Measurements from ENCODE around the gene SPTBN1.

Gene SPTBN1

GRCh38 chr2:54534221-54534620 is 78.1 kb downstream of the SPTBN1 start:
- TF ChIP-seq ZC3H10 (CRISPR knock-in tag; IDR thresholded peaks at IDR 0.05) (no peak), OSR1 (CRISPR knock-in tag; IDR thresholded peaks at IDR 0.05) (no peak), ZNF8 (CRISPR knock-in tag; IDR thresholded peaks at IDR 0.05) (no peak), ZNF565 (CRISPR knock-in tag; conservative IDR thresholded peaks at IDR 0.05; ENCODE audit: low read depth) (no peak), CREB5 (CRISPR knock-in tag; IDR thresholded peaks at IDR 0.05; ENCODE audit: low read depth) (no peak), CSDC2 (CRISPR knock-in tag; IDR thresholded peaks at IDR 0.05) (no peak), GLIS3 (CRISPR knock-in tag; IDR thresholded peaks at IDR 0.05) (no peak), SNAI2 (CRISPR knock-in tag; IDR thresholded peaks at IDR 0.05) (no peak), PATZ1 (CRISPR knock-in tag; IDR thresholded peaks at IDR 0.05; ENCODE audit: borderline replicate concordance) (no peak), PPARA (CRISPR knock-in tag; IDR thresholded peaks at IDR 0.05; ENCODE audit: borderline replicate concordance) (no peak), ISL1 (CRISPR knock-in tag; IDR thresholded peaks at IDR 0.05) (no peak)
- TF ChIP-seq, protein P1, sequence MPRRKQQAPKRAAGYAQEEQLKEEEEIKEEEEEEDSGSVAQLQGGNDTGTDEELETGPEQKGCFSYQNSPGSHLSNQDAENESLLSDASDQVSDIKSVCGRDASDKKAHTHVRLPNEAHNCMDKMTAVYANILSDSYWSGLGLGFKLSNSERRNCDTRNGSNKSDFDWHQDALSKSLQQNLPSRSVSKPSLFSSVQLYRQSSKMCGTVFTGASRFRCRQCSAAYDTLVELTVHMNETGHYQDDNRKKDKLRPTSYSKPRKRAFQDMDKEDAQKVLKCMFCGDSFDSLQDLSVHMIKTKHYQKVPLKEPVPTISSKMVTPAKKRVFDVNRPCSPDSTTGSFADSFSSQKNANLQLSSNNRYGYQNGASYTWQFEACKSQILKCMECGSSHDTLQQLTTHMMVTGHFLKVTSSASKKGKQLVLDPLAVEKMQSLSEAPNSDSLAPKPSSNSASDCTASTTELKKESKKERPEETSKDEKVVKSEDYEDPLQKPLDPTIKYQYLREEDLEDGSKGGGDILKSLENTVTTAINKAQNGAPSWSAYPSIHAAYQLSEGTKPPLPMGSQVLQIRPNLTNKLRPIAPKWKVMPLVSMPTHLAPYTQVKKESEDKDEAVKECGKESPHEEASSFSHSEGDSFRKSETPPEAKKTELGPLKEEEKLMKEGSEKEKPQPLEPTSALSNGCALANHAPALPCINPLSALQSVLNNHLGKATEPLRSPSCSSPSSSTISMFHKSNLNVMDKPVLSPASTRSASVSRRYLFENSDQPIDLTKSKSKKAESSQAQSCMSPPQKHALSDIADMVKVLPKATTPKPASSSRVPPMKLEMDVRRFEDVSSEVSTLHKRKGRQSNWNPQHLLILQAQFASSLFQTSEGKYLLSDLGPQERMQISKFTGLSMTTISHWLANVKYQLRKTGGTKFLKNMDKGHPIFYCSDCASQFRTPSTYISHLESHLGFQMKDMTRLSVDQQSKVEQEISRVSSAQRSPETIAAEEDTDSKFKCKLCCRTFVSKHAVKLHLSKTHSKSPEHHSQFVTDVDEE (CRISPR knock-in tag; IDR thresholded peaks at IDR 0.05): no peak
- ATAC-seq: no peak

DNA sequence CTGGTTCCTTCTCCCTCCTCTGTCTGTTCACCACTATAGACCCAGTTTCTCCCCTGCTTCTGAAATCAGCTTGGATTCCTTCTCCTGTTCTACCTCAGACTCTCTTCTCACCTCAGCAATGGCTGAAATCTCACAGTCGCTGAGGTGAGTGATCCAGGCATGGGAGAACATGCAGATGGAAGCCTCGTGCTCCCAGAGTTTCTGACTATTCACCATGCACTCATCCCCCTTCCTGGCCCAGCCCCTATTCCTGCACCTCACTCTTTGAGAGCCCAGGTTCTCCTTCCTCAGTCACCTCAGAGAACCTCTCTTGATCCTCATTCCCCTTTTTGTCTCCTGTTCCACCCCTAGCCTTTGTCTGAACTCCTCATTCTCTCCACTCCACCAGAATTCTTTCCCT is 78.5 kb downstream of the SPTBN1 start:
- TF ChIP-seq PPARA (CRISPR knock-in tag; IDR thresholded peaks at IDR 0.05; ENCODE audit: borderline replicate concordance) (no peak), GLIS3 (CRISPR knock-in tag; IDR thresholded peaks at IDR 0.05) (no peak), CSDC2 (CRISPR knock-in tag; IDR thresholded peaks at IDR 0.05) (no peak), RARB (CRISPR knock-in tag; IDR thresholded peaks at IDR 0.05) (no peak), ZNF8 (CRISPR knock-in tag; IDR thresholded peaks at IDR 0.05) (no peak), TOX (CRISPR knock-in tag; IDR thresholded peaks at IDR 0.05; ENCODE audit: borderline replicate concordance) (no peak), ESRRG (CRISPR knock-in tag; IDR thresholded peaks at IDR 0.05) (no peak), ZNF565 (CRISPR knock-in tag; conservative IDR thresholded peaks at IDR 0.05; ENCODE audit: low read depth) (no peak), POU6F1 (CRISPR knock-in tag; IDR thresholded peaks at IDR 0.05; ENCODE audit: borderline replicate concordance, low read depth) (no peak), PATZ1 (CRISPR knock-in tag; IDR thresholded peaks at IDR 0.05; ENCODE audit: borderline replicate concordance) (no peak), OSR1 (CRISPR knock-in tag; IDR thresholded peaks at IDR 0.05) (no peak), ARNTL (CRISPR knock-in tag; IDR thresholded peaks at IDR 0.05; ENCODE audit: borderline replicate concordance, low read depth) (no peak), ZFP30 (CRISPR knock-in tag; IDR thresholded peaks at IDR 0.05) (no peak)

DNA sequence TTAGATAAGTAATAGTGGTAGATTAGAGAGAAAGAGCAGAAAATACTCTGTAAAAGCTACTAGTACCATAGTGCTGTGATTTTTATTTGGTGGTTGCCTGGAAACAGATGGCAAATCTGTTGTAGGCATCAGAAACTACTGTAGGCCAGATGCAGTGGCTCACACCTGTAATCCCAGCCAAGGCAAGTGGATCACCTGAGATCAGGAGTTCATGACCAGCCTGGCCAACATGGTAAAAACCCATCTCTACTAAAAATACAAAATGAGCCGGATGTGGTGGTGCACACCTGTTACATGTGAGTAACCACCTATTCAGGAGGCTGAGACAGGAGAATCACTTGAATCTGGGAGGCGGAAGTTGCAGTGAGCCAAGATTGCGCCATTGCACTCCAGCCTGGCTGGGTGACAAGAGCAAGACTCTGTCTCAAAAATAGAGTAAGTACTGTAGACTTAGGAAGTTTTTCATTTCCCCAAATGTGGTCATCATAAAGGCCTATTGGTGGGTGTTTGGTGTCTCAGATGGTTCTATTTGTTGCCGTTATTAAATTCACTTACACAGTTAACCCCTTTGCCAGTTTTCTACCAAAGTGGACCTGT is 79.6 kb downstream of the SPTBN1 start:
- ATAC-seq: no peak
- TF ChIP-seq ZNF8 (CRISPR knock-in tag; IDR thresholded peaks at IDR 0.05) (no peak), PPARA (CRISPR knock-in tag; IDR thresholded peaks at IDR 0.05; ENCODE audit: borderline replicate concordance) (no peak), ZFP3 (CRISPR knock-in tag; IDR thresholded peaks at IDR 0.05) (no peak), RARB (CRISPR knock-in tag; IDR thresholded peaks at IDR 0.05) (no peak), ISL1 (CRISPR knock-in tag; IDR thresholded peaks at IDR 0.05) (no peak), POU6F1 (CRISPR knock-in tag; IDR thresholded peaks at IDR 0.05; ENCODE audit: borderline replicate concordance, low read depth) (no peak), PATZ1 (CRISPR knock-in tag; IDR thresholded peaks at IDR 0.05; ENCODE audit: borderline replicate concordance) (no peak), ZNF565 (CRISPR knock-in tag; conservative IDR thresholded peaks at IDR 0.05; ENCODE audit: low read depth) (no peak), ESRRG (CRISPR knock-in tag; IDR thresholded peaks at IDR 0.05) (no peak)
- TF ChIP-seq, protein P1 (CRISPR knock-in tag; IDR thresholded peaks at IDR 0.05): no peak

More for the DNA sequence above, 78.5 kb downstream of the SPTBN1 start:
- no peak for ATAC-seq
